Measurements from ENCODE around the gene CXorf65.

- TF ChIP-seq CTCF (IDR thresholded peaks at IDR 0.05) (no peak), POLR2A (IDR thresholded peaks at IDR 0.05) (no peak)
Observed at GRCh38 chrX:71154641-71155040, 48.1 kb upstream of the CXorf65 start.

Data from heart left ventricle (tissue), 13 donors.